GM18505 (cell line): Measurements from ENCODE around the gene ABCC1.
A peak's percentile ranks its signal among the peaks of the same experiment; 100 is the strongest.
"Not testable (repeated sequence)": the region's sequence is repeated elsewhere in the genome, so short reads cannot be mapped to it uniquely, and the experiment has no call there.

Source experiments
- ATAC-seq: cut with Tn5 transposase; IDR thresholded peaks from one replicate; pipeline ENCODE4 v1.9.1; 2021; ENCODE audit not compliant: unreplicated experiment
- POLR2A ChIP-seq: IDR thresholded peaks from 4 replicates; pipeline ENCODE4 v1.6.1; 2011; ENCODE audit warnings: borderline replicate concordance; ENCODE audit not compliant: insufficient read depth, insufficient read length; ENCODE audit errors: extremely low read depth

ABCC1 gene

GRCh38 chr16:15949210-15950160 lies at the start of gene ABCC1:
TSS of gene ABCC1 (plus strand) at chr16:15949616. CDS start at chr16:15949752, 136 bp downstream.
- TF ChIP-seq POLR2A, result no peak
- peak; percentile 66 for ATAC-seq

- TF ChIP-seq POLR2A, result no peak
- no peak for ATAC-seq
Observed at GRCh38 chr16:15900357-15900756, 49.1 kb upstream of the ABCC1 start.

GRCh38 chr16:15900901-15901500 lies 48.4 kb upstream of the ABCC1 start:
- ATAC-seq, result no peak
- no peak for TF ChIP-seq POLR2A

GRCh38 chr16:15903960-15904359 lies 45.5 kb upstream of the ABCC1 start:
- no peak for ATAC-seq
- no peak for TF ChIP-seq POLR2A

- no peak for TF ChIP-seq POLR2A
Observed at GRCh38 chr16:15906439-15906838, 43.0 kb upstream of the ABCC1 start.

GRCh38 chr16:15907863-15908478 lies 41.4 kb upstream of the ABCC1 start:
- ATAC-seq, result peak; percentile 90
- no peak for TF ChIP-seq POLR2A

More at GRCh38 chr16:15906439-15906838, 43.0 kb upstream of the ABCC1 start:
- no peak for ATAC-seq

- ATAC-seq, result no peak
- no peak for TF ChIP-seq POLR2A
Observed at GRCh38 chr16:15911198-15911597, 38.2 kb upstream of the ABCC1 start.

- TF ChIP-seq POLR2A, result no peak
Observed at GRCh38 chr16:15913046-15913698, 36.2 kb upstream of the ABCC1 start.

GRCh38 chr16:15915555-15916081 lies 33.8 kb upstream of the ABCC1 start:
- ATAC-seq, result no peak
- TF ChIP-seq POLR2A, result no peak

More at GRCh38 chr16:15913046-15913698, 36.2 kb upstream of the ABCC1 start:
- ATAC-seq, result no peak

- ATAC-seq, result no peak
Observed at GRCh38 chr16:15916323-15916722, 33.1 kb upstream of the ABCC1 start.

GRCh38 chr16:15918314-15918713 lies 31.1 kb upstream of the ABCC1 start:
- not testable (repeated sequence) for ATAC-seq

More at GRCh38 chr16:15916323-15916722, 33.1 kb upstream of the ABCC1 start:
- TF ChIP-seq POLR2A, result no peak

GRCh38 chr16:15919331-15919730 lies 30.1 kb upstream of the ABCC1 start:
- TF ChIP-seq POLR2A, result no peak
- no peak for ATAC-seq

- TF ChIP-seq POLR2A, result no peak
- ATAC-seq, result no peak
Observed at GRCh38 chr16:15924996-15925395, 24.4 kb upstream of the ABCC1 start.
